LNCaP clone FGC (cell line): Measurements from ENCODE around the gene SLC1A3.

Source experiments
- DNase-seq: peaks from one replicate; pipeline ENCODE4 v3.0.0-alpha.2; 2011; ENCODE audit warnings: low read depth
- H3K4me3 ChIP-seq: 2 replicates; pipeline ENCODE4 v1.5.1; 2011; ENCODE audit warnings: mild to moderate bottlenecking, low read depth, low read length, control low read depth
- CTCF ChIP-seq: IDR thresholded peaks from 2 replicates; pipeline ENCODE4 v1.5.1; 2012; ENCODE audit warnings: mild to moderate bottlenecking; ENCODE audit not compliant: control insufficient read depth, insufficient read depth; ENCODE audit errors: extremely low read depth

SLC1A3 gene

GRCh38 chr5:36630201-36631145 lies 24.1 kb downstream of the SLC1A3 start:
- no peak for TF ChIP-seq CTCF
- DNase-seq, result no peak
- H3K4me3 ChIP-seq, result no peak overlapping the region

- no peak for DNase-seq
- no peak for TF ChIP-seq CTCF
- H3K4me3 ChIP-seq, result no peak overlapping the region
Measured at GRCh38 chr5:36631154-36631553, 24.7 kb downstream of the SLC1A3 start.

GRCh38 chr5:36631620-36632362 lies 25.4 kb downstream of the SLC1A3 start:
- TF ChIP-seq CTCF, result no peak
- no peak for DNase-seq
- no peak overlapping the region for H3K4me3 ChIP-seq

- H3K4me3 ChIP-seq, result no peak overlapping the region
- TF ChIP-seq CTCF, result no peak
- no peak for DNase-seq
Measured at GRCh38 chr5:36632363-36632664, 25.9 kb downstream of the SLC1A3 start.

GRCh38 chr5:36635721-36636390 lies 29.4 kb downstream of the SLC1A3 start:
- TF ChIP-seq CTCF, result no peak
- no peak for DNase-seq
- H3K4me3 ChIP-seq, result no peak overlapping the region

- no peak overlapping the region for H3K4me3 ChIP-seq
- DNase-seq, result no peak
- TF ChIP-seq CTCF, result no peak
Measured at GRCh38 chr5:36637101-36637500, 30.7 kb downstream of the SLC1A3 start.
